Astrocyte (in vitro differentiated cells and primary cell): ENCODE results near the gene DNAJB6.

ENCODE experiments used
- EZH2 ChIP-seq: IDR thresholded peaks from 2 replicates; pipeline ENCODE4 v1.6.1; 2012; ENCODE audit warnings: mild to moderate bottlenecking, low read length, inconsistent platforms; ENCODE audit not compliant: insufficient read depth
- TF ChIP-seq, protein P1 (sequence below): IDR thresholded peaks from 2 replicates; pipeline ENCODE4 v1.5.1; 2011; ENCODE audit warnings: low read depth, mild to moderate bottlenecking, inconsistent platforms, low read length, moderate library complexity; ENCODE audit not compliant: insufficient read depth

GRCh38 chr7:157439149-157439548, 102.3 kb downstream of the DNAJB6 start:
- no peak for TF ChIP-seq EZH2
- TF ChIP-seq, protein P1, sequence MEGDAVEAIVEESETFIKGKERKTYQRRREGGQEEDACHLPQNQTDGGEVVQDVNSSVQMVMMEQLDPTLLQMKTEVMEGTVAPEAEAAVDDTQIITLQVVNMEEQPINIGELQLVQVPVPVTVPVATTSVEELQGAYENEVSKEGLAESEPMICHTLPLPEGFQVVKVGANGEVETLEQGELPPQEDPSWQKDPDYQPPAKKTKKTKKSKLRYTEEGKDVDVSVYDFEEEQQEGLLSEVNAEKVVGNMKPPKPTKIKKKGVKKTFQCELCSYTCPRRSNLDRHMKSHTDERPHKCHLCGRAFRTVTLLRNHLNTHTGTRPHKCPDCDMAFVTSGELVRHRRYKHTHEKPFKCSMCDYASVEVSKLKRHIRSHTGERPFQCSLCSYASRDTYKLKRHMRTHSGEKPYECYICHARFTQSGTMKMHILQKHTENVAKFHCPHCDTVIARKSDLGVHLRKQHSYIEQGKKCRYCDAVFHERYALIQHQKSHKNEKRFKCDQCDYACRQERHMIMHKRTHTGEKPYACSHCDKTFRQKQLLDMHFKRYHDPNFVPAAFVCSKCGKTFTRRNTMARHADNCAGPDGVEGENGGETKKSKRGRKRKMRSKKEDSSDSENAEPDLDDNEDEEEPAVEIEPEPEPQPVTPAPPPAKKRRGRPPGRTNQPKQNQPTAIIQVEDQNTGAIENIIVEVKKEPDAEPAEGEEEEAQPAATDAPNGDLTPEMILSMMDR = no peak
